Effector memory CD8-positive, alpha-beta T cell (primary cell): Measurements from ENCODE around the gene CASKIN2.
"Not testable (repeated sequence)": the region's sequence is repeated elsewhere in the genome, so short reads cannot be mapped to it uniquely, and the experiment has no call there.

Source experiments
- ATAC-seq: fragments of 150-1000 bp; cut with Tn5 transposase; replicated peaks from 2 replicates; pipeline ENCODE4 v1.10.0; 2021; ENCODE audit warnings: mild to moderate bottlenecking, moderate library complexity
- DNase-seq, 3 experiments: peaks; one replicate each; pipeline ENCODE4 v3.0.0; 2021
- H3K27ac Mint-ChIP-seq, 2 donors: one replicate each; pipeline ENCODE4 v1.8.0; 2022; ENCODE audit warnings: mild to moderate bottlenecking in 2 of 2, mixed read lengths in 2 of 2, moderate library complexity in 2 of 2
- H3K27me3 Mint-ChIP-seq, 2 donors: one replicate each; pipeline ENCODE4 v1.8.0; 2022; ENCODE audit warnings: mixed read lengths in 2 of 2
- H3K36me3 Mint-ChIP-seq: one replicate; pipeline ENCODE4 v1.8.0; 2022; ENCODE audit warnings: mild to moderate bottlenecking, moderate library complexity, mixed read lengths; ENCODE audit not compliant: insufficient read depth
- H3K4me1 Mint-ChIP-seq, 2 donors: one replicate each; pipeline ENCODE4 v1.8.0; 2022; ENCODE audit warnings: low read depth in 2 of 2, mixed read lengths in 2 of 2
- H3K4me3 Mint-ChIP-seq, 2 donors: one replicate each; pipeline ENCODE4 v1.8.0; 2022; ENCODE audit warnings: mild to moderate bottlenecking in 2 of 2, mixed read lengths in 2 of 2, moderate library complexity in 2 of 2
- H3K9me3 Mint-ChIP-seq, 2 donors: one replicate each; pipeline ENCODE4 v1.8.0; 2022; ENCODE audit warnings: mixed read lengths in 2 of 2

CASKIN2 gene

DNA sequence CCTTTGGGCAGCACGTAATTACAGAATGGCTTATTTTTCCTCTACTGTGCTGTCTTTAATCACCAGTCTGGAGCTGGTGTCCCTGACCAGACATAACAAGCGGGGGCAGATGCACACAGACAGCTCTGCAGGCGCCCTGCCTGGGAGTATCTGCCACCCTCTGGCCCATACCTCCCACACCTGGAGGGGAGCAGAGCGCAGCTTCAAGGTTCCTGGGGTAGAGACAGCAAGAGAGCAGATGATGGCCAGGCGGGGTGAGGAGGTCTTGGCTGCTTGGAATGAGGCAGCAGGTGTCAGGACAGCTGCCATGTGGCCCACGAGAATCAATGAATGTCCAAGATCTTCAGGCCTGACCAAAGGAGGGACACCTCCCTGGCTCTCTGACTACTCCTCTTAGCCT, 35.1 kb downstream of the CASKIN2 start:
- no peaks in the 10 kb centered on the region for H3K9me3 Mint-ChIP-seq
- DNase-seq (no peak), ATAC-seq (no peak)
- H3K36me3 Mint-ChIP-seq = peaks cover 12% of the 10 kb centered on the region
- no peak overlapping the region for H3K4me3 Mint-ChIP-seq
- H3K27ac Mint-ChIP-seq = peak overlapping the region; percentile 74 to 85
- H3K27me3 Mint-ChIP-seq = no peaks in the 10 kb centered on the region
- peaks cover 8 to 18% of the 10 kb centered on the region in 2 donors for H3K4me1 Mint-ChIP-seq

- ATAC-seq = no peak
- H3K27me3 Mint-ChIP-seq = no peaks in the 10 kb centered on the region
- H3K27ac Mint-ChIP-seq = peak overlapping the region in 1 of 2 donors; percentile 17
- peaks cover 17% of the 10 kb centered on the region for H3K36me3 Mint-ChIP-seq
- peaks cover 8 to 18% of the 10 kb centered on the region in 2 donors for H3K4me1 Mint-ChIP-seq
- no peak overlapping the region for H3K4me3 Mint-ChIP-seq
- DNase-seq = no peak
- H3K9me3 Mint-ChIP-seq = no peaks in the 10 kb centered on the region
Observed at GRCh38 chr17:75478508-75478907, 36.8 kb downstream of the CASKIN2 start.

DNA sequence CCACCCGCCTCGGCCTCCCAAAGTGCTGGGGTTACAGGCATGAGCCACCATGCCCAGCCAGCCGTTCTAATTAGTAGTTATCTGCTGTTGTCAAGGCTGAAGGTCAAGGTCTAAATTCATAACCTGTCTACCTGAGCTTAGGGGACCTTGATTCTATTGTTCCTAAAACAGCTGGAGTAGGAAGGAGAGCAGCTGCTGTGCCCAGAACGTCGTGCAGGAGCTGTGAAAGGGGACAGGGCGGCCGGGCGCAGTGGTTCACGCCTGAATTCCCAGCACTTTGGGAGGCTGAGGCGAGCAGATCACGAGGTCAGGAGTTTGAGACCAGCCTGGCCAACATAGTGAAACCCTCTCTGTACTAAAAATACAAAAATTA, 37.9 kb downstream of the CASKIN2 start:
- H3K9me3 Mint-ChIP-seq, DNase-seq, ATAC-seq, H3K27me3 Mint-ChIP-seq, H3K4me3 Mint-ChIP-seq: not testable (repeated sequence)
- Mint-ChIP-seq H3K4me1 (peaks cover 13 to 14% of the 10 kb centered on the region in 2 donors), H3K36me3 (peaks cover 23% of the 10 kb centered on the region), H3K27ac (peak overlapping the region in 1 of 2 donors; percentile 5)

DNA sequence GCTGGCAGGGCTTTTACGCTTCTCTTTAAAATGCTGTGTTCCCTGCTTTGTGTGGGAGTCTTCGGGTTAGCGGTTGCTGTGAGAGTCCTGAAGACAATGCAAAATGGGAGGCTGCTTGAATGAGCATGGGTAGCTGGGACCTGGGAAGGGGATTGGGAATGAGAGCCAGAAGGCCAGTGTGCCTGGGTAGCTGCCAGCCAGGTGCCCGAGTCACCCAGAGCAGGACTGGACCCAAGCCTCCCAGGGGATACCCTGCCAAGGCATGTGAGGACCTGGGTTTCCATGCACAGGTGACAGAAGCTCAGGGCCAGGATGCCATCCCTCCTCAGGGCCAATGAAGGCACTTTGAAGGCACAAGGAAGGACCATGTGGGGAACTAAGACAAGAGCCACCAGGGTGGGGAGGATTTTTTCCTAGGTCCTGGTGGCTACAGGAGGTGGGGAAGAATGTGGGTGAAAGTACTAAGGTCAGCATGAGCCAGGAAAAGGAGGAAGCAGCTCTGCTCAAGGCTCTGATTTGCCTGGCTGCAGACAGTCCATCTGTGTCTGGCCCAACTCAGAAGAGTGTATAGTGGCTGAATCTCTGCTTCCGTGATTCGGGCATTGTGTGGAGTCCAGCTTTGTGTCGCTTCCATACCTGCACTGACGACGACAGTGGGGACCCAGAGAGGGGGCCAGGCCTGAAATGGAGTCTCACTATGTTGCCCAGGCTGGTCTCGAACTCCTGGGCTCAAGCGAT, 38.4 kb downstream of the CASKIN2 start:
- no peak for ATAC-seq
- H3K4me3 Mint-ChIP-seq = no peak overlapping the region
- peaks cover 13 to 15% of the 10 kb centered on the region in 2 donors for H3K4me1 Mint-ChIP-seq
- no peak for DNase-seq
- H3K27me3 Mint-ChIP-seq = no peaks in the 10 kb centered on the region
- no peaks in the 10 kb centered on the region for H3K9me3 Mint-ChIP-seq
- H3K27ac Mint-ChIP-seq = peak overlapping the region; percentile 38 to 78
- H3K36me3 Mint-ChIP-seq = peaks cover 25% of the 10 kb centered on the region

- peak overlapping the region in 1 of 2 donors; percentile 78 for H3K27ac Mint-ChIP-seq
- no peak for ATAC-seq
- H3K4me3 Mint-ChIP-seq = no peak overlapping the region
- no peaks in the 10 kb centered on the region for H3K27me3 Mint-ChIP-seq
- peaks cover 13 to 15% of the 10 kb centered on the region in 2 donors for H3K4me1 Mint-ChIP-seq
- no peak for DNase-seq
- peaks cover 27% of the 10 kb centered on the region for H3K36me3 Mint-ChIP-seq
- H3K9me3 Mint-ChIP-seq = no peaks in the 10 kb centered on the region
Observed at GRCh38 chr17:75476271-75476671, 39.1 kb downstream of the CASKIN2 start.

GRCh38 chr17:75475851-75476250, 39.5 kb downstream of the CASKIN2 start:
- Mint-ChIP-seq H3K27me3 (no peaks in the 10 kb centered on the region), H3K36me3 (peaks cover 27% of the 10 kb centered on the region), H3K4me3 (no peak overlapping the region), H3K27ac (peak overlapping the region in 1 of 2 donors; percentile 78), H3K9me3 (no peaks in the 10 kb centered on the region), H3K4me1 (peaks cover 12 to 15% of the 10 kb centered on the region in 2 donors)
- ATAC-seq (no peak), DNase-seq (no peak)

- no peak for ATAC-seq
- H3K4me3 Mint-ChIP-seq = no peak overlapping the region
- no peaks in the 10 kb centered on the region for H3K27me3 Mint-ChIP-seq
- H3K4me1 Mint-ChIP-seq = peaks cover 9 to 15% of the 10 kb centered on the region in 2 donors
- DNase-seq = no peak
- peak overlapping the region; percentile 77 to 78 for H3K27ac Mint-ChIP-seq
- H3K36me3 Mint-ChIP-seq = peaks cover 27% of the 10 kb centered on the region
- no peaks in the 10 kb centered on the region for H3K9me3 Mint-ChIP-seq
Observed at GRCh38 chr17:75475144-75475835, 40.0 kb downstream of the CASKIN2 start.

- no peaks in the 10 kb centered on the region for H3K27me3 Mint-ChIP-seq
- peaks cover 9 to 15% of the 10 kb centered on the region in 2 donors for H3K4me1 Mint-ChIP-seq
- no peaks in the 10 kb centered on the region for H3K9me3 Mint-ChIP-seq
- no peak overlapping the region for H3K4me3 Mint-ChIP-seq
- ATAC-seq = no peak
- peaks cover 27% of the 10 kb centered on the region for H3K36me3 Mint-ChIP-seq
- DNase-seq = no peak
- peak overlapping the region in 1 of 2 donors; percentile 77 for H3K27ac Mint-ChIP-seq
Observed at GRCh38 chr17:75474736-75475135, 40.6 kb downstream of the CASKIN2 start.

DNA sequence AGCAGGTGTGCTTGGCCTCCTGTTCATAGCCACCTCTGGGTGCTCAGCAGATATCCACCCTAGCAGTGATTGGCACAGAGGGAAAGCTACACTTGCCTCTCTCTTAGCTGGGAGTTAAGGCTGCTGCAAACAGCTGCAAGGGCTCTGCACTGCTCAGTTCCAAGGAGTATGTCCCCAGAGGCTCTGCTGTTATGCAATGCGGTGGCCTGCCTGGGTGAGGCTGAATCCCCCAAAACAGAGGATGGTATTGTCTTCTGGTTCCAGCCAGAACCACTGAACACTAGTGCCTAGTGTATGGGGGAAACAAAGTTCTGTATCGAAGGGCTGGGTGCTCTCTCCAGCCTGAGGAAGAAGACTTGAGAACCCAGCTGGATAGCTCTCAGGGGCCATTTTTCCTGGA, 42.1 kb downstream of the CASKIN2 start:
- Mint-ChIP-seq H3K4me3 (no peak overlapping the region), H3K4me1 (peaks cover 9 to 19% of the 10 kb centered on the region in 2 donors), H3K9me3 (no peaks in the 10 kb centered on the region), H3K27ac (peak overlapping the region in 1 of 2 donors; percentile 51), H3K36me3 (peaks cover 27% of the 10 kb centered on the region), H3K27me3 (no peaks in the 10 kb centered on the region)
- ATAC-seq = no peak
- no peak for DNase-seq

DNA sequence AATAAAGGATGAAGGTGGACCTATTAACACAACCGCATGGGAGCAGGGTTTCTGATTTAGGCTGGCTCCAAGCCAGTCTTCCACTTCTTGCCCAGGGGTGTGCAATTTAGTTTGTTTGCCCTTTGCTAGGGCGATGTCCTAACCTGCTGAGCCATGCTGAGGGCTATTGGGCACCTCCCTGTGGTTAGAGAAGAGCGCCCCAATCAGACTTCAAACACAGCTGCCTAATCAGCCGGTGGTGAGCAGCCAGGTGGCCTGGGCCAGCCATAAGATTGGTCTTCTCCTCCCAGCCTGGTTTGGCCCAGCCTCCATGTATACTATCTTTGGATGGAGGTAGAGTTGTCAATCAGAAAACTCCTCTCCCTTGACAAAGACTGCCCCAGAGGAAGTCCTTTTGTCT, 43.2 kb downstream of the CASKIN2 start:
- Mint-ChIP-seq H3K27me3 (no peaks in the 10 kb centered on the region), H3K27ac (peak overlapping the region in 1 of 2 donors; percentile 13), H3K4me1 (peaks cover 11 to 19% of the 10 kb centered on the region in 2 donors), H3K4me3 (no peak overlapping the region), H3K9me3 (no peaks in the 10 kb centered on the region), H3K36me3 (peaks cover 21% of the 10 kb centered on the region)
- DNase-seq (no peak), ATAC-seq (no peak)

GRCh38 chr17:75471207-75471606, 44.1 kb downstream of the CASKIN2 start:
- no peak overlapping the region for H3K27ac Mint-ChIP-seq
- H3K4me3 Mint-ChIP-seq = no peak overlapping the region
- DNase-seq = no peak
- peaks cover 19% of the 10 kb centered on the region for H3K36me3 Mint-ChIP-seq
- H3K9me3 Mint-ChIP-seq = no peaks in the 10 kb centered on the region
- H3K27me3 Mint-ChIP-seq = no peaks in the 10 kb centered on the region
- peaks cover 4 to 11% of the 10 kb centered on the region in 2 donors for H3K4me1 Mint-ChIP-seq
- ATAC-seq = no peak

GRCh38 chr17:75468779-75469373, 46.5 kb downstream of the CASKIN2 start:
- Mint-ChIP-seq H3K27ac (no peak overlapping the region), H3K4me3 (no peak overlapping the region), H3K9me3 (no peaks in the 10 kb centered on the region), H3K27me3 (no peaks in the 10 kb centered on the region), H3K36me3 (peaks cover 12% of the 10 kb centered on the region), H3K4me1 (peaks cover 3 to 18% of the 10 kb centered on the region in 2 donors)
- DNase-seq = no peak
- no peak for ATAC-seq

- Mint-ChIP-seq H3K27ac (no peak overlapping the region), H3K4me1 (peaks cover 8 to 19% of the 10 kb centered on the region in 2 donors), H3K4me3 (no peak overlapping the region), H3K9me3 (no peaks in the 10 kb centered on the region), H3K36me3 (peaks cover 8% of the 10 kb centered on the region), H3K27me3 (no peaks in the 10 kb centered on the region)
- no peak for ATAC-seq
- DNase-seq = no peak
Observed at GRCh38 chr17:75468291-75468754, 47.0 kb downstream of the CASKIN2 start.
